Mucosa of descending colon (tissue), 3 donors: ENCODE data around the gene SCMH1. TPM values are rescaled to one million over a fixed set of nuclear protein-coding genes. Genes with fewer than 3 reads are reported as not detected.

Source experiments
- ATAC-seq: fragments of 200-7000 bp; cut with Tn5 transposase; one replicate; pipeline ENCODE4 v1.9.1; 2020; ENCODE audit warnings: mild to moderate bottlenecking, moderate library complexity
- DNase-seq, 3 donors: peaks; one replicate each; pipeline ENCODE4 v3.0.0-alpha.2; 2020
- H3K36me3 ChIP-seq: fragments of 200-600 bp; one replicate; pipeline ENCODE4 v1.8.0; 2021; ENCODE audit warnings: low read depth, mild to moderate bottlenecking
- H3K4me1 ChIP-seq: fragments of 200-600 bp; one replicate; pipeline ENCODE4 v1.8.0; 2021; ENCODE audit warnings: low read depth, mild to moderate bottlenecking
- H3K4me3 ChIP-seq: fragments of 200-600 bp; one replicate; pipeline ENCODE4 v1.8.0; 2021; ENCODE audit warnings: mild to moderate bottlenecking
- H3K9me3 ChIP-seq: fragments of 200-600 bp; one replicate; pipeline ENCODE4 v1.8.0; 2021; ENCODE audit warnings: mild to moderate bottlenecking
- CTCF ChIP-seq: fragments of 200-600 bp; IDR thresholded peaks from one replicate; pipeline ENCODE4 v1.8.0; 2022; ENCODE audit warnings: antibody characterized with exemption, mild to moderate bottlenecking
- intact Hi-C, 2 donors: fragments of 100-400 bp; cut with DNase I in 1 of 2; cut with micrococcal nuclease in 1 of 2; formaldehyde crosslinking; loops; one replicate each; pipeline versions ENCODE4 v1.11.0 to v1.11.1; 2022; cut with DNase I, micrococcal nuclease
- total RNA-seq, 3 donors: library from RNA; stranded (reverse); fragmentation: NEBNext Ultra II Directional in 2 of 3; extraction: Animal tissue kit (Norgen Biotek cat#: 25700) in 2 of 3; gene quantifications; one replicate each; pipeline versions ENCODE4 v1.2.1 to v1.2.4, GENCODE V29; 2021 to 2023
- donor health status: DM: no; HTN: no; CAD: no; lungs with moderate emphysema.
- donor health status: DM: no; HTN: no; CAD: no.
- donor health status: DM: no; HTN: yes; CAD: no.

Gene SCMH1
- total RNA-seq, 3 donors from 2014 or later: 25.1 to 66.9 (median 35.6) TPM

- peaks cover 18% of the 10 kb centered on the region for H3K9me3 ChIP-seq
- no peaks in the 10 kb centered on the region for H3K36me3 ChIP-seq
- ATAC-seq (no peak), DNase-seq (no peak)
- TF ChIP-seq CTCF: no peak
- intact Hi-C loops: no loop called here
- H3K4me3 ChIP-seq: no peak overlapping the region
- H3K4me1 ChIP-seq: no peaks in the 10 kb centered on the region
Observed at GRCh38 chr1:41167667-41168066, 74.4 kb downstream of the SCMH1 start.

GRCh38 chr1:41164727-41165126 is 77.4 kb downstream of the SCMH1 start:
- no peak for TF ChIP-seq CTCF
- ATAC-seq: no peak
- intact Hi-C loops: no loop called here

GRCh38 chr1:41162441-41162840 is 79.7 kb downstream of the SCMH1 start:
- DNase-seq (no peak), ATAC-seq (no peak)
- Histone ChIP-seq H3K4me3 (no peak overlapping the region), H3K36me3 (no peaks in the 10 kb centered on the region), H3K4me1 (no peaks in the 10 kb centered on the region), H3K9me3 (peaks cover 3% of the 10 kb centered on the region)
- TF ChIP-seq CTCF: no peak
- intact Hi-C loops: no loop called here

More at GRCh38 chr1:41164727-41165126, 77.4 kb downstream of the SCMH1 start:
- H3K4me3 ChIP-seq: no peak overlapping the region
- no peak for DNase-seq
- H3K9me3 ChIP-seq: peaks cover 18% of the 10 kb centered on the region
- H3K4me1 ChIP-seq: no peaks in the 10 kb centered on the region
- H3K36me3 ChIP-seq: no peaks in the 10 kb centered on the region

GRCh38 chr1:41161846-41162245 is 80.3 kb downstream of the SCMH1 start:
- intact Hi-C loops: no loop called here
- Histone ChIP-seq H3K4me1 (no peaks in the 10 kb centered on the region), H3K4me3 (no peak overlapping the region), H3K9me3 (no peaks in the 10 kb centered on the region), H3K36me3 (no peaks in the 10 kb centered on the region)
- ATAC-seq (no peak), DNase-seq (no peak)
- no peak for TF ChIP-seq CTCF

GRCh38 chr1:41160498-41161110 is 81.5 kb downstream of the SCMH1 start:
- no peaks in the 10 kb centered on the region for H3K9me3 ChIP-seq
- intact Hi-C loops: no loop called here

More at GRCh38 chr1:41160498-41161110, 81.5 kb downstream of the SCMH1 start:
- Histone ChIP-seq H3K4me1 (no peaks in the 10 kb centered on the region), H3K36me3 (no peaks in the 10 kb centered on the region), H3K4me3 (no peak overlapping the region)
- ATAC-seq (no peak), DNase-seq (no peak)
- TF ChIP-seq CTCF: no peak
